Measurements from ENCODE around the gene F2RL2.
"Not testable (repeated sequence)": the region's sequence is repeated elsewhere in the genome, so short reads cannot be mapped to it uniquely, and the experiment has no call there.

F2RL2 gene

GRCh38 chr5:76610196-76610595, 13.0 kb downstream of the F2RL2 start:
- no peak overlapping the region for H3K27ac Mint-ChIP-seq
- no peak for ATAC-seq (replicated peaks)

GRCh38 chr5:76608833-76609232, 14.4 kb downstream of the F2RL2 start:
- DNase-seq (no peak), ATAC-seq (replicated peaks) (peak; percentile 42 to 46)
- Mint-ChIP-seq H3K27me3 (no peaks in the 10 kb centered on the region), H3K27ac (no peak overlapping the region), H3K4me1 (peaks cover 12 to 23% of the 10 kb centered on the region in 2 donors), H3K9me3 (peaks cover 0 to 1% of the 10 kb centered on the region in 2 donors), H3K36me3 (no peaks in the 10 kb centered on the region), H3K4me3 (no peak overlapping the region)

More at GRCh38 chr5:76610196-76610595, 13.0 kb downstream of the F2RL2 start:
- Mint-ChIP-seq H3K4me1 (peaks cover 9 to 15% of the 10 kb centered on the region in 2 donors), H3K36me3 (no peaks in the 10 kb centered on the region), H3K27me3 (no peaks in the 10 kb centered on the region), H3K4me3 (no peak overlapping the region), H3K9me3 (no peaks in the 10 kb centered on the region)
- no peak for DNase-seq

- no peak overlapping the region for H3K4me3 Mint-ChIP-seq
- peak overlapping the region; percentile 73 for H3K27ac Mint-ChIP-seq
These were observed 15.8 kb downstream of the F2RL2 start for GRCh38 chr5:76607353-76607871.

GRCh38 chr5:76606701-76607100, 16.5 kb downstream of the F2RL2 start:
- no peaks in the 10 kb centered on the region for H3K36me3 Mint-ChIP-seq
- H3K4me3 Mint-ChIP-seq, result no peak overlapping the region
- peaks cover 16 to 23% of the 10 kb centered on the region in 2 donors for H3K4me1 Mint-ChIP-seq
- peaks cover 0 to 1% of the 10 kb centered on the region in 2 donors for H3K9me3 Mint-ChIP-seq
- ATAC-seq (replicated peaks) (no peak), DNase-seq (no peak)
- no peaks in the 10 kb centered on the region for H3K27me3 Mint-ChIP-seq
- no peak overlapping the region for H3K27ac Mint-ChIP-seq

More at GRCh38 chr5:76607353-76607871, 15.8 kb downstream of the F2RL2 start:
- Mint-ChIP-seq H3K36me3 (no peaks in the 10 kb centered on the region), H3K4me1 (peaks cover 12 to 23% of the 10 kb centered on the region in 2 donors), H3K27me3 (no peaks in the 10 kb centered on the region), H3K9me3 (peaks cover 0 to 1% of the 10 kb centered on the region in 2 donors)
- DNase-seq (no peak), ATAC-seq (replicated peaks) (peak; percentile 29 to 33)

DNA sequence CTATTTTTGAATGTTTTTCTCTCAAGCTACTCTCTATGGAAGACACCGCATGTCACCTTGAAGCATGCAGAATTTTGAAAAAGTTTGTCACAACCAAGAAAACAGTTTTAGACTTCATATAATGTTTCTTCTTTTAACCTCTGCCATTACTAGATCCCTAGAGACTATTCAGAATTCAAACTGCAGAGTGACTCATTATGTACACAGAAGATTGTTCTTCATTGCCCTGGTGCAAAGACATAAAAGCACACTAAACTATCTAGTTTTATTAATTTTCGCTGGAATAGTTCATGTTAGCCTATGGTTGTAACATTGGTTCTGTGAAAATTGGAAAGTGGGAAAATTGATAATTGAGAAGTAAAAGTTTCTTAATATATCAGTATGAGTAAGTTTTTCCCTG, 18.4 kb downstream of the F2RL2 start:
- H3K36me3 Mint-ChIP-seq, result no peaks in the 10 kb centered on the region
- ATAC-seq (replicated peaks), result no peak

GRCh38 chr5:76603991-76604390, 19.2 kb downstream of the F2RL2 start:
- not testable (repeated sequence) for H3K27ac Mint-ChIP-seq; H3K4me3 Mint-ChIP-seq; H3K27me3 Mint-ChIP-seq; ATAC-seq (replicated peaks); H3K36me3 Mint-ChIP-seq; DNase-seq; H3K9me3 Mint-ChIP-seq
- peaks cover 15 to 23% of the 10 kb centered on the region in 2 donors for H3K4me1 Mint-ChIP-seq

More for the DNA sequence above, 18.4 kb downstream of the F2RL2 start:
- peaks cover 16 to 23% of the 10 kb centered on the region in 2 donors for H3K4me1 Mint-ChIP-seq
- H3K9me3 Mint-ChIP-seq, result peaks cover 0 to 1% of the 10 kb centered on the region in 2 donors
- H3K4me3 Mint-ChIP-seq, result no peak overlapping the region
- no peak overlapping the region for H3K27ac Mint-ChIP-seq
- DNase-seq, result no peak
- no peaks in the 10 kb centered on the region for H3K27me3 Mint-ChIP-seq

DNA sequence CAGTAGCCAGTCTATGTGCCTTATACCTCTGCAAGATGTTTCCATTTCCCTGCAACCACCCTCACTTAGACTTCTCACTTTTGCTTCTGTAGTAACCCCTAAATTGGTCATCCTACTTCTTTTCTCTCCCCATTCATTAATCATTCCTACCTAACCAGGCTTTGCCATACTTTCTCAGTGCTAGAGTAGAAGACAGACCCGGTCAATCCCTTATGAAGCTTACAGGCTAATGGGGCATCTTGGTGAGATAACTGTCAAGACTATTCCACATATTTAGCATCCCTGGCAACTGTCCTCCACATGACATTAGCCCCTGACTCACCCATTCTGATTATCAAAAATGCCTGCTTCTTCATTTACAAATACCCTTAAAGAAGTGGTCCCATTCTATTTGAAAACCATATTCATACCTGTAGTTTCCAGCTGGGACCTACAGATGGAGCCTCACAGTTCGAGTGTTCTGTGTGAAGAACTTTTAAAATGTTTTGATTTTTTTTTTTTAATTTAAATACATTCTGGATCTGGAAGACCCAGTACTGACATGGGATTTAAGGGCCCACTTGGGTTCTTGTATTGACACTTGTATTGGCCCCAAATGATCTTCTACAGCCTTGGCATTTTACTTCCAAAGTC, 21.0 kb downstream of the F2RL2 start:
- Mint-ChIP-seq H3K36me3 (no peaks in the 10 kb centered on the region), H3K4me3 (no peak overlapping the region), H3K27ac (no peak overlapping the region), H3K27me3 (no peaks in the 10 kb centered on the region), H3K4me1 (peaks cover 7 to 13% of the 10 kb centered on the region in 2 donors), H3K9me3 (peaks cover 0 to 1% of the 10 kb centered on the region in 2 donors)
- DNase-seq (no peak), ATAC-seq (replicated peaks) (no peak)

DNA sequence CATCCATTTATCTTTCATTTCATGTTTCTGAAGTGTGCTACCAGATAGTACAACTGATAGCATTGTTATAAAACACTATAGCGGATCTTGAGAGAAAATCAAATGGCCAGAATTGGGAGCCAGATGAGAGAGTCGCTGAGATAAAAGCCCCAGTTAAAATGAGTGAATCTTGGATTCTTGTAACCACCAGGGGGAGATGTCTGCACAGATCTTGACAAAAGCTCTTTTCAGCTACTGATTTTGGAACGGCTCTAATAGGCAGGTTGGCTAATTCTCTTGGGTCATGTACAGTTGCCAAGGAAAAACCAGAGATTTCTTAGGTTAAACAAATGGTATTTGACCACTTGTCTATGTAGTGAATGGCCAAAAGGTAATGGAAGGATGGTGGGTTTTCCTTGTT, 21.7 kb downstream of the F2RL2 start:
- peak; percentile 60 to 71 for ATAC-seq (replicated peaks)
- peak; percentile 7 for DNase-seq
- Mint-ChIP-seq H3K36me3 (no peaks in the 10 kb centered on the region), H3K4me3 (no peak overlapping the region), H3K27me3 (no peaks in the 10 kb centered on the region), H3K9me3 (peaks cover 0 to 1% of the 10 kb centered on the region in 2 donors), H3K4me1 (peaks cover 7 to 8% of the 10 kb centered on the region in 2 donors), H3K27ac (no peak overlapping the region)

DNA sequence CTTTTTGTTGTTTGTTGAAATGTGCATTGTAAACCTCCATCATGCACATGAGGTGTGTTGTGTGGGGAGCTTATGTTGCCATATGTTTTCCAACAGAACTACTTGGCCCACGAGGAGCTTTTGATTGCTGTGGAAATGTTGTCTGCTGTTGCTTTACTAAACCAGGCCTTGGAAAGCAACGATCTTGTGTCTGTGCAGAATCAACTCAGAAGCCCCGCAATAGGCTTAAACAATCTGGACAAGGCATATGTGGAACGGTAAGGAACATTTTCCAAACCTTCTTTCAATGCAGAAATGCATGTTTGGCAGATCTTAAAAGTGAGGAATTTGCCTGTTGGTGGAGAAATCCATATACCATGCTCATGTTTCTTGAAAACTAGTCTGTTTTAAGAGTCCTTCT, 22.5 kb downstream of the F2RL2 start:
- peaks cover 7 to 8% of the 10 kb centered on the region in 2 donors for H3K4me1 Mint-ChIP-seq
- H3K4me3 Mint-ChIP-seq, result no peak overlapping the region
- H3K36me3 Mint-ChIP-seq, result no peaks in the 10 kb centered on the region
- ATAC-seq (replicated peaks) (no peak), DNase-seq (no peak)
- H3K27ac Mint-ChIP-seq, result no peak overlapping the region
- no peaks in the 10 kb centered on the region for H3K27me3 Mint-ChIP-seq
- H3K9me3 Mint-ChIP-seq, result peaks cover 0 to 1% of the 10 kb centered on the region in 2 donors

DNA sequence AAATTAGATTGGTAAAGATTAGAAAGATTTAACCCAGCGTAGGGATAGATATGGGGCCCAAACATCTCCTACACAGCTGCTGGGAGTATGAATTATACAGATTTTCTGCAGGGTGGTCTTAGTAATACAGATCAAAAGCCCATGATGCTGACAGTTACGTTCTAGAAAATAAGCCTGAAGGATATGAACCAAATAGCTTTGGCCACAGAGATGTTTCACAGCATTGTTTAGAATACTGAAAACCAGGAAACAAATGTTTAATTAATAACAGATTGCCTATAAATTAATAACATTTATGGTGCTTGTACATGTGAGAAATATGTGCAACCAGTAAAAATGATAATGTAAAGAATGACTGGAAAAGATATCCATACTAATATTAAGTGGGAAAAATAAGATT, 24.7 kb downstream of the F2RL2 start:
- peaks cover 0 to 4% of the 10 kb centered on the region in 2 donors for H3K4me1 Mint-ChIP-seq
- ATAC-seq (replicated peaks), result no peak
- no peaks in the 10 kb centered on the region for H3K27me3 Mint-ChIP-seq
- H3K9me3 Mint-ChIP-seq, result no peaks in the 10 kb centered on the region
- no peaks in the 10 kb centered on the region for H3K36me3 Mint-ChIP-seq
- H3K4me3 Mint-ChIP-seq, result no peak overlapping the region
- no peak for DNase-seq
- no peak overlapping the region for H3K27ac Mint-ChIP-seq

DNA sequence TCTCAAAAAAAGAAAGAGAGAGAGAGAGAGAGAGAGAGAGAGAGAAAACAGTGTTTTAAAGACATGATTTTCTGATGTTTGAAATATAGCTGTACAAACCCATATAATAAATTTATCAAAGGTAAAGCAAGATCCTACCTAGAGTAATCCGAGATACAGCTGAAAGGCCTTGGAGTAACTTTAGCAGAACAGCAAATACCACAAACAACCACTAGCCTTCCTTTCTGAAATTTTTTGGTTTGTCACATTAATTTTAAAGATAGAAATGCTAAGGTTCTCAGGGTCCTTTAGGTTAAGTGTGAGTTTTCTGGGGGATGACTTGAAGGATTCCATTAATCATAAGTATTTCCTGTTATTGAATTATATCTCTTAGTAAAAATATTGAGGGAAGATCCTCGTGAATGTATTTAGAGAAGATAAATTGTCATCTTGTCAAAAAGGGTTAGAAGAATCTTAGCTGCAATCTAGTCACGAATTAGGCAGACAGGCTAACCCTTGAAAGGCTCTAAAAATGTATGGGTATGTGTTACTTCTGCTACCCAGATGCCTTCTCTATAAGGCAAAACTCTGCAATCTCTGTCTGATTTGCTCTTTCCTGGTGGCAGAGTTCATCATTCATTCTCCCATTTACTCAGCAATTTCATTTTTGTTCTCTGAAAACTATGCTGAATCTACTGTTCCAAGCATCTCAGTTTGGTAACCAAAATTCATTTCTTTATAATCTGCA, 27.3 kb downstream of the F2RL2 start:
- Mint-ChIP-seq H3K27me3 (no peaks in the 10 kb centered on the region), H3K9me3 (no peaks in the 10 kb centered on the region), H3K27ac (no peak overlapping the region), H3K4me1 (no peaks in the 10 kb centered on the region), H3K36me3 (peaks cover 0 to 6% of the 10 kb centered on the region in 2 donors), H3K4me3 (no peak overlapping the region)
- no peak for DNase-seq
- no peak for ATAC-seq (replicated peaks)

DNA sequence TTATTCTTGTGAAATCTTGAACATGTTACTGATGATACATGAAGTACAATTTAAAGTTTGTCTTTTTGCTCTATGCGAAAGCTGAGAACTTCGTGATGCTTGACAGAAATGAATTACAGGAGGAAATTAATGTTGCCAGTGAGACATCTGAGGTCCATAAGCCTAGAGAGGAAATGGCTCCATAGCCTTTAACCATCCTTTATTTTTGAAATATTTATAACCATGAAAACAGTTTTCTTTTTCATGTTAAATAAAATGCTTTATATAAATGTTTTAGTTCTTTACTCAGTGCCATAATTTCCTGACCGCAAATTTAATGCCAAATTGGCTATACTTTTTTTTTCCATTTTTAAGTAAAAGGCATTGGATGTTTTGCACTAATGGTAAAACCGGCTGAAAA, 29.1 kb downstream of the F2RL2 start:
- Mint-ChIP-seq H3K4me3 (no peak overlapping the region), H3K4me1 (peaks cover 5 to 7% of the 10 kb centered on the region in 2 donors), H3K27me3 (no peaks in the 10 kb centered on the region), H3K27ac (no peak overlapping the region), H3K9me3 (no peaks in the 10 kb centered on the region), H3K36me3 (peaks cover 0 to 6% of the 10 kb centered on the region in 2 donors)
- ATAC-seq (replicated peaks), result no peak
- no peak for DNase-seq

DNA sequence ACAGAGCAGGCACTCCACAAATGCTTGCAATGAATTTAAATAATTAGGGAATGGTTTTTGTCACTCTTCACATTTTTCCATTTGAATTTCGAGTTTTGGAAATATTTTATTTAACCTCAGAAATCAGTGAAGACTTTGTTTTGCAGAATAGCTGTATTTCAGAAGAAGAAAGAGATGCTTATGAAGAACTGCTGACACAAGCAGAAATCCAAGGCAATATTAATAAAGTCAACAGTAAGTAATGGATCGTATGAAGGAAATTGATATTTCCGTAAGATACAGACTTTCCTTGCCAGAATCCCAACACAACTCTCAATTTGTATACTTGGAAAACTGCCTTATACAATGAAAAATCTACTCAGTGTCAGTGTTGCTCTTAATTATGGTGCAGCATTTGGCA, 30.5 kb downstream of the F2RL2 start:
- no peak for DNase-seq
- ATAC-seq (replicated peaks), result no peak

GRCh38 chr5:76591366-76591765, 31.8 kb downstream of the F2RL2 start:
- Mint-ChIP-seq H3K4me3 (no peak overlapping the region), H3K27me3 (no peaks in the 10 kb centered on the region), H3K9me3 (no peaks in the 10 kb centered on the region), H3K27ac (no peak overlapping the region), H3K36me3 (peaks cover 0 to 6% of the 10 kb centered on the region in 2 donors), H3K4me1 (peaks cover 5 to 7% of the 10 kb centered on the region in 2 donors)
- ATAC-seq (replicated peaks), result no peak
- DNase-seq, result no peak

More for the DNA sequence above, 30.5 kb downstream of the F2RL2 start:
- Mint-ChIP-seq H3K4me3 (no peak overlapping the region), H3K27ac (no peak overlapping the region), H3K9me3 (no peaks in the 10 kb centered on the region), H3K4me1 (peaks cover 5 to 7% of the 10 kb centered on the region in 2 donors), H3K36me3 (peaks cover 0 to 6% of the 10 kb centered on the region in 2 donors), H3K27me3 (no peaks in the 10 kb centered on the region)

- peak; percentile 95 to 96 for ATAC-seq (replicated peaks)
- DNase-seq, result no peak
- Mint-ChIP-seq H3K36me3 (peaks cover 0 to 6% of the 10 kb centered on the region in 2 donors), H3K4me1 (peaks cover 5 to 7% of the 10 kb centered on the region in 2 donors), H3K27ac (no peak overlapping the region), H3K27me3 (no peaks in the 10 kb centered on the region), H3K4me3 (no peak overlapping the region), H3K9me3 (no peaks in the 10 kb centered on the region)
These were observed 33.2 kb downstream of the F2RL2 start for GRCh38 chr5:76590027-76590426.

Data from stimulated activated naive B cell treated with anti-CD40 and anti-IgM and Interleukin-4, amounts not matched to agents 10 μg/mL and 1 μg/mL and 100 μg/mL, for 72 hours (primary cell).